ENCODE data around the gene SPART. TPM values are rescaled to one million over a fixed set of nuclear protein-coding genes. Genes with fewer than 3 reads are reported as not detected.
A peak's percentile ranks its signal among the peaks of the same experiment; 100 is the strongest.

Gene SPART
- total and polyA plus RNA-seq, 9 of the 15 experiments (the other 6 are each of a cell fraction or from before 2014, with no cell fraction given) = 18.7 to 79.0 (median 41.0) TPM

DNA sequence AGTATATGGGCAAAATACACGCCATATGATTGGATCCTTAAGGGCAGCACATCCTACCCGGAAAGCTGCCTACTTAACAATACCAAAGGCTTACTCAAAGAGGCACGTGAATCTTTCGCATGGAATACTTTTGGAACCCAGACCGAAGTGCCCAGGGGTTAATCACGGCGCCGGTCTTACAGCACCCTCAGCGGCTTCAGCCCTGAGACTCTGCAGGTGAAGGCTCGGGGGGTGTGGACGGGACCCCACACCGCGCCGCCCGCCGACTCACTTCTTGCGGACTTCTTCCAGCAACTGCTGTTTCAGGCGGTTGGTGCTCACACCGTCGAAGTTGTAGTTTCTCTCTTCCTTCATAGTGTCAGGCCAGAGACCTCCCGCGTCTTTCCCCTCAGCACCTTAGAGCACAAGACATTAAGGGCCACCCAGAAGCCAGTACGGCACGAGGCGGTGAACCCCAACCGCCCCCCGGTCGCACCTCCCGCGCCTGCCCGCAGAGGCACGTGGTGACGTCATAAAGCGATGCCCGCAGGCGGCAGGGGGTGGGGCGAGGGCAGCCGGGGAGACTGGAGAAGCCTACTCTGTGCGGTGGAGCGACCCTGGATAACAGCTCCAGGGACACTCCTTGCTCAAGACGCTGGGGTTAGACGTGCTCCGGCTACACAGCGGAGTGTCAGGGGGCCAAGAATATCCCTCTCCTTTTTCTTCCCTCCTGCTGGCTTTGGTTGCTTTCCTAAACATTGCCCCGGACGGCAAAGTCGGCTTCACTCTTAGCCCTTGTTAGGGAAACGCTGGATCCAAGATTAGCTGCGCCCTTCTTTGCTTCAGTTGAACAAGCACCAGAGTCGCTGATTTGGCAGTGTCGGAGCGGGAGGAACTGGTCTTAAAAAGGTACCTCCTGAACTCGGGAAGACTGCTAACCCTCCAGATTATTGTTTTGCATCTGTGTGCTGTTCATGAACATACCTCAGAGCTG, 48.5 kb downstream of the SPART start, which contains the start of gene CCDC169 (continued):
- TF ChIP-seq, protein P1, sequence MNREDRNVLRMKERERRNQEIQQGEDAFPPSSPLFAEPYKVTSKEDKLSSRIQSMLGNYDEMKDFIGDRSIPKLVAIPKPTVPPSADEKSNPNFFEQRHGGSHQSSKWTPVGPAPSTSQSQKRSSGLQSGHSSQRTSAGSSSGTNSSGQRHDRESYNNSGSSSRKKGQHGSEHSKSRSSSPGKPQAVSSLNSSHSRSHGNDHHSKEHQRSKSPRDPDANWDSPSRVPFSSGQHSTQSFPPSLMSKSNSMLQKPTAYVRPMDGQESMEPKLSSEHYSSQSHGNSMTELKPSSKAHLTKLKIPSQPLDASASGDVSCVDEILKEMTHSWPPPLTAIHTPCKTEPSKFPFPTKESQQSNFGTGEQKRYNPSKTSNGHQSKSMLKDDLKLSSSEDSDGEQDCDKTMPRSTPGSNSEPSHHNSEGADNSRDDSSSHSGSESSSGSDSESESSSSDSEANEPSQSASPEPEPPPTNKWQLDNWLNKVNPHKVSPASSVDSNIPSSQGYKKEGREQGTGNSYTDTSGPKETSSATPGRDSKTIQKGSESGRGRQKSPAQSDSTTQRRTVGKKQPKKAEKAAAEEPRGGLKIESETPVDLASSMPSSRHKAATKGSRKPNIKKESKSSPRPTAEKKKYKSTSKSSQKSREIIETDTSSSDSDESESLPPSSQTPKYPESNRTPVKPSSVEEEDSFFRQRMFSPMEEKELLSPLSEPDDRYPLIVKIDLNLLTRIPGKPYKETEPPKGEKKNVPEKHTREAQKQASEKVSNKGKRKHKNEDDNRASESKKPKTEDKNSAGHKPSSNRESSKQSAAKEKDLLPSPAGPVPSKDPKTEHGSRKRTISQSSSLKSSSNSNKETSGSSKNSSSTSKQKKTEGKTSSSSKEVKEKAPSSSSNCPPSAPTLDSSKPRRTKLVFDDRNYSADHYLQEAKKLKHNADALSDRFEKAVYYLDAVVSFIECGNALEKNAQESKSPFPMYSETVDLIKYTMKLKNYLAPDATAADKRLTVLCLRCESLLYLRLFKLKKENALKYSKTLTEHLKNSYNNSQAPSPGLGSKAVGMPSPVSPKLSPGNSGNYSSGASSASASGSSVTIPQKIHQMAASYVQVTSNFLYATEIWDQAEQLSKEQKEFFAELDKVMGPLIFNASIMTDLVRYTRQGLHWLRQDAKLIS (CRISPR knock-in tag; IDR thresholded peaks at IDR 0.05) = 0 out of 2 replicates have a peak, but pooled peaks have one; percentile 78
- TF ChIP-seq ZNF41 (CRISPR knock-in tag; conservative IDR thresholded peaks at IDR 0.05) (no peak), KHSRP (IDR thresholded peaks at IDR 0.05) (peak; percentile 66; the same call in 1 of the 2 replicates), RUNX1 (IDR thresholded peaks at IDR 0.05; ENCODE audit: low read depth) (no peak), SMC3 (conservative IDR thresholded peaks at IDR 0.05; ENCODE audit: insufficient read depth, low read depth, low read length) (no peak), NELFE (IDR thresholded peaks at IDR 0.05; ENCODE audit: insufficient read depth, insufficient read length) (no peak), FOXA1 (IDR thresholded peaks at IDR 0.05; ENCODE audit: borderline replicate concordance) (no peak)
- TF ChIP-seq, protein P2, sequence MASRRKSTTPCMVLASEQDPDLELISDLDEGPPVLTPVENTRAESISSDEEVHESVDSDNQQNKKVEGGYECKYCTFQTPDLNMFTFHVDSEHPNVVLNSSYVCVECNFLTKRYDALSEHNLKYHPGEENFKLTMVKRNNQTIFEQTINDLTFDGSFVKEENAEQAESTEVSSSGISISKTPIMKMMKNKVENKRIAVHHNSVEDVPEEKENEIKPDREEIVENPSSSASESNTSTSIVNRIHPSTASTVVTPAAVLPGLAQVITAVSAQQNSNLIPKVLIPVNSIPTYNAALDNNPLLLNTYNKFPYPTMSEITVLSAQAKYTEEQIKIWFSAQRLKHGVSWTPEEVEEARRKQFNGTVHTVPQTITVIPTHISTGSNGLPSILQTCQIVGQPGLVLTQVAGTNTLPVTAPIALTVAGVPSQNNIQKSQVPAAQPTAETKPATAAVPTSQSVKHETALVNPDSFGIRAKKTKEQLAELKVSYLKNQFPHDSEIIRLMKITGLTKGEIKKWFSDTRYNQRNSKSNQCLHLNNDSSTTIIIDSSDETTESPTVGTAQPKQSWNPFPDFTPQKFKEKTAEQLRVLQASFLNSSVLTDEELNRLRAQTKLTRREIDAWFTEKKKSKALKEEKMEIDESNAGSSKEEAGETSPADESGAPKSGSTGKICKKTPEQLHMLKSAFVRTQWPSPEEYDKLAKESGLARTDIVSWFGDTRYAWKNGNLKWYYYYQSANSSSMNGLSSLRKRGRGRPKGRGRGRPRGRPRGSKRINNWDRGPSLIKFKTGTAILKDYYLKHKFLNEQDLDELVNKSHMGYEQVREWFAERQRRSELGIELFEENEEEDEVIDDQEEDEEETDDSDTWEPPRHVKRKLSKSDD (conservative IDR thresholded peaks at IDR 0.05; ENCODE audit: low read length) = no peak
- TF ChIP-seq, protein P3, sequence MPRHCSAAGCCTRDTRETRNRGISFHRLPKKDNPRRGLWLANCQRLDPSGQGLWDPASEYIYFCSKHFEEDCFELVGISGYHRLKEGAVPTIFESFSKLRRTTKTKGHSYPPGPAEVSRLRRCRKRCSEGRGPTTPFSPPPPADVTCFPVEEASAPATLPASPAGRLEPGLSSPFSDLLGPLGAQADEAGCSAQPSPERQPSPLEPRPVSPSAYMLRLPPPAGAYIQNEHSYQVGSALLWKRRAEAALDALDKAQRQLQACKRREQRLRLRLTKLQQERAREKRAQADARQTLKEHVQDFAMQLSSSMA (CRISPR knock-in tag; IDR thresholded peaks at IDR 0.05) = no peak
- TF ChIP-seq, protein P4, sequence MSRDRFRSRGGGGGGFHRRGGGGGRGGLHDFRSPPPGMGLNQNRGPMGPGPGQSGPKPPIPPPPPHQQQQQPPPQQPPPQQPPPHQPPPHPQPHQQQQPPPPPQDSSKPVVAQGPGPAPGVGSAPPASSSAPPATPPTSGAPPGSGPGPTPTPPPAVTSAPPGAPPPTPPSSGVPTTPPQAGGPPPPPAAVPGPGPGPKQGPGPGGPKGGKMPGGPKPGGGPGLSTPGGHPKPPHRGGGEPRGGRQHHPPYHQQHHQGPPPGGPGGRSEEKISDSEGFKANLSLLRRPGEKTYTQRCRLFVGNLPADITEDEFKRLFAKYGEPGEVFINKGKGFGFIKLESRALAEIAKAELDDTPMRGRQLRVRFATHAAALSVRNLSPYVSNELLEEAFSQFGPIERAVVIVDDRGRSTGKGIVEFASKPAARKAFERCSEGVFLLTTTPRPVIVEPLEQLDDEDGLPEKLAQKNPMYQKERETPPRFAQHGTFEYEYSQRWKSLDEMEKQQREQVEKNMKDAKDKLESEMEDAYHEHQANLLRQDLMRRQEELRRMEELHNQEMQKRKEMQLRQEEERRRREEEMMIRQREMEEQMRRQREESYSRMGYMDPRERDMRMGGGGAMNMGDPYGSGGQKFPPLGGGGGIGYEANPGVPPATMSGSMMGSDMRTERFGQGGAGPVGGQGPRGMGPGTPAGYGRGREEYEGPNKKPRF (IDR thresholded peaks at IDR 0.05; ENCODE audit: low read depth, low read length) = no peak
- TF ChIP-seq, protein P5, sequence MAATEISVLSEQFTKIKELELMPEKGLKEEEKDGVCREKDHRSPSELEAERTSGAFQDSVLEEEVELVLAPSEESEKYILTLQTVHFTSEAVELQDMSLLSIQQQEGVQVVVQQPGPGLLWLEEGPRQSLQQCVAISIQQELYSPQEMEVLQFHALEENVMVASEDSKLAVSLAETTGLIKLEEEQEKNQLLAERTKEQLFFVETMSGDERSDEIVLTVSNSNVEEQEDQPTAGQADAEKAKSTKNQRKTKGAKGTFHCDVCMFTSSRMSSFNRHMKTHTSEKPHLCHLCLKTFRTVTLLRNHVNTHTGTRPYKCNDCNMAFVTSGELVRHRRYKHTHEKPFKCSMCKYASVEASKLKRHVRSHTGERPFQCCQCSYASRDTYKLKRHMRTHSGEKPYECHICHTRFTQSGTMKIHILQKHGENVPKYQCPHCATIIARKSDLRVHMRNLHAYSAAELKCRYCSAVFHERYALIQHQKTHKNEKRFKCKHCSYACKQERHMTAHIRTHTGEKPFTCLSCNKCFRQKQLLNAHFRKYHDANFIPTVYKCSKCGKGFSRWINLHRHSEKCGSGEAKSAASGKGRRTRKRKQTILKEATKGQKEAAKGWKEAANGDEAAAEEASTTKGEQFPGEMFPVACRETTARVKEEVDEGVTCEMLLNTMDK (IDR thresholded peaks at IDR 0.05; ENCODE audit: borderline replicate concordance, insufficient read depth, low read depth, low read length, poor library complexity, severe bottlenecking) = no peak
- TF ChIP-seq, protein P6, sequence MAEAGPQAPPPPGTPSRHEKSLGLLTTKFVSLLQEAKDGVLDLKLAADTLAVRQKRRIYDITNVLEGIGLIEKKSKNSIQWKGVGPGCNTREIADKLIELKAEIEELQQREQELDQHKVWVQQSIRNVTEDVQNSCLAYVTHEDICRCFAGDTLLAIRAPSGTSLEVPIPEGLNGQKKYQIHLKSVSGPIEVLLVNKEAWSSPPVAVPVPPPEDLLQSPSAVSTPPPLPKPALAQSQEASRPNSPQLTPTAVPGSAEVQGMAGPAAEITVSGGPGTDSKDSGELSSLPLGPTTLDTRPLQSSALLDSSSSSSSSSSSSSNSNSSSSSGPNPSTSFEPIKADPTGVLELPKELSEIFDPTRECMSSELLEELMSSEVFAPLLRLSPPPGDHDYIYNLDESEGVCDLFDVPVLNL (CRISPR knock-in tag; IDR thresholded peaks at IDR 0.05; ENCODE audit: low read depth) = no peak

Measured in K562 (cell line).